Naive thymus-derived CD4-positive, alpha-beta T cell (primary cell): ENCODE results near the gene SRCAP. TPM values are rescaled to one million over a fixed set of nuclear protein-coding genes. Genes with fewer than 3 reads are reported as not detected.

Source experiments
- ATAC-seq: fragments of 150-1000 bp; cut with Tn5 transposase; 2 replicates; pipeline ENCODE4 v1.10.0; 2021; ENCODE audit warnings: mild to moderate bottlenecking, moderate library complexity
- CTCF ChIA-PET: fragments of 350-600 bp; sonication (Branson Sonifier 250); formaldehyde crosslinking; loops from one replicate; lab custom pipeline; 2021; ENCODE audit warnings: antibody characterized with exemption; lab: Charles Lee
- POLR2A ChIA-PET: fragments of 350-600 bp; sonication (Branson Sonifier 250); formaldehyde crosslinking; loops from one replicate; lab custom pipeline; 2021; ENCODE audit warnings: antibody characterized with exemption, inconsistent platforms; lab: Charles Lee
- DNase-seq, 9 donors: peaks; one replicate each; pipeline versions ENCODE4 v3.0.0 to v3.0.0-alpha.2; 2020 to 2022; ENCODE audit warnings: mixed read lengths in 1 of 9
- H3K27ac ChIP-seq: one replicate; pipeline ENCODE4 v1.7.0; 2013; ENCODE audit warnings: mild to moderate bottlenecking, low read depth, low read length, moderate library complexity
- H3K27me3 ChIP-seq, 2 donors: one replicate each; pipeline ENCODE4 v1.7.0; 2013; ENCODE audit warnings: low read length in 2 of 2, mild to moderate bottlenecking in 2 of 2, moderate library complexity in 2 of 2; ENCODE audit not compliant: control insufficient read depth in 2 of 2, insufficient read depth in 2 of 2
- H3K36me3 ChIP-seq, 3 experiments: 1 replicate in 2 of 3; 2 replicates in 1 of 3; pipeline ENCODE4 v1.7.0; 2013; ENCODE audit warnings: low read length in 3 of 3, mild to moderate bottlenecking in 3 of 3, moderate library complexity in 1 of 3; ENCODE audit not compliant: insufficient read depth in 3 of 3, control insufficient read depth in 2 of 3
- H3K4me1 ChIP-seq, 2 donors: one replicate each; pipeline ENCODE4 v1.7.0; 2013; ENCODE audit warnings: low read length in 2 of 2, mild to moderate bottlenecking in 2 of 2, moderate library complexity in 1 of 2; ENCODE audit not compliant: control insufficient read depth in 2 of 2, insufficient read depth in 2 of 2
- H3K4me3 ChIP-seq: 2 replicates; pipeline ENCODE4 v1.7.0; 2013; ENCODE audit warnings: mild to moderate bottlenecking, low read length
- H3K9me3 ChIP-seq, 3 experiments: 1 replicate in 2 of 3; 2 replicates in 1 of 3; pipeline ENCODE4 v1.7.0; 2013; ENCODE audit warnings: low read length in 3 of 3; ENCODE audit not compliant: control insufficient read depth in 2 of 3
- H3K27ac Mint-ChIP-seq, 9 donors: one replicate each; pipeline ENCODE4 v1.8.0; 2020 to 2022; ENCODE audit warnings: mixed read lengths in 9 of 9, mild to moderate bottlenecking in 8 of 9, moderate library complexity in 5 of 9, inconsistent platforms in 2 of 9
- H3K27me3 Mint-ChIP-seq, 5 donors: one replicate each; pipeline ENCODE4 v1.8.0; 2021 to 2022; ENCODE audit warnings: mixed read lengths in 5 of 5, mild to moderate bottlenecking in 1 of 5
- H3K36me3 Mint-ChIP-seq, 5 donors: one replicate each; pipeline ENCODE4 v1.8.0; 2020 to 2022; ENCODE audit warnings: mixed read lengths in 5 of 5, mild to moderate bottlenecking in 3 of 5, inconsistent platforms in 1 of 5
- H3K4me1 Mint-ChIP-seq, 7 donors: one replicate each; pipeline ENCODE4 v1.8.0; 2020 to 2022; ENCODE audit warnings: mixed read lengths in 7 of 7, mild to moderate bottlenecking in 3 of 7, inconsistent platforms in 1 of 7
- H3K4me3 Mint-ChIP-seq, 10 donors: one replicate each; pipeline ENCODE4 v1.8.0; 2020 to 2022; ENCODE audit warnings: mild to moderate bottlenecking in 10 of 10, mixed read lengths in 10 of 10, moderate library complexity in 6 of 10, inconsistent platforms in 2 of 10
- H3K9me3 Mint-ChIP-seq, 11 donors: one replicate each; pipeline ENCODE4 v1.8.0; 2020 to 2022; ENCODE audit warnings: mixed read lengths in 11 of 11, mild to moderate bottlenecking in 4 of 11, inconsistent platforms in 1 of 11, moderate library complexity in 1 of 11
- intact Hi-C, 2 donors: fragments of 100-400 bp; cut with micrococcal nuclease; formaldehyde crosslinking; loops; one replicate each; pipeline ENCODE4 v1.15.1; 2023
- polyA plus RNA-seq, 2 donors: library from polyadenylated mRNA; unstranded; fragments of 300-500 nt; fragmentation: Illumina TruSeq; gene quantifications; one replicate each; pipeline ENCODE4 v1.2.3, GENCODE V29; 2021
- total RNA-seq, 6 experiments: library from RNA in 5 of 6; stranded (reverse) in 5 of 6; gene quantifications; 1 replicate in 5 of 6; 2 replicates in 1 of 6; pipeline ENCODE4 v1.2.3 and lab custom pipeline; 2021 to 2026

The SRCAP gene
- total and polyA plus RNA-seq, 7 experiments from 2014 or later: 11.8 to 111 (median 86.7) TPM

DNA sequence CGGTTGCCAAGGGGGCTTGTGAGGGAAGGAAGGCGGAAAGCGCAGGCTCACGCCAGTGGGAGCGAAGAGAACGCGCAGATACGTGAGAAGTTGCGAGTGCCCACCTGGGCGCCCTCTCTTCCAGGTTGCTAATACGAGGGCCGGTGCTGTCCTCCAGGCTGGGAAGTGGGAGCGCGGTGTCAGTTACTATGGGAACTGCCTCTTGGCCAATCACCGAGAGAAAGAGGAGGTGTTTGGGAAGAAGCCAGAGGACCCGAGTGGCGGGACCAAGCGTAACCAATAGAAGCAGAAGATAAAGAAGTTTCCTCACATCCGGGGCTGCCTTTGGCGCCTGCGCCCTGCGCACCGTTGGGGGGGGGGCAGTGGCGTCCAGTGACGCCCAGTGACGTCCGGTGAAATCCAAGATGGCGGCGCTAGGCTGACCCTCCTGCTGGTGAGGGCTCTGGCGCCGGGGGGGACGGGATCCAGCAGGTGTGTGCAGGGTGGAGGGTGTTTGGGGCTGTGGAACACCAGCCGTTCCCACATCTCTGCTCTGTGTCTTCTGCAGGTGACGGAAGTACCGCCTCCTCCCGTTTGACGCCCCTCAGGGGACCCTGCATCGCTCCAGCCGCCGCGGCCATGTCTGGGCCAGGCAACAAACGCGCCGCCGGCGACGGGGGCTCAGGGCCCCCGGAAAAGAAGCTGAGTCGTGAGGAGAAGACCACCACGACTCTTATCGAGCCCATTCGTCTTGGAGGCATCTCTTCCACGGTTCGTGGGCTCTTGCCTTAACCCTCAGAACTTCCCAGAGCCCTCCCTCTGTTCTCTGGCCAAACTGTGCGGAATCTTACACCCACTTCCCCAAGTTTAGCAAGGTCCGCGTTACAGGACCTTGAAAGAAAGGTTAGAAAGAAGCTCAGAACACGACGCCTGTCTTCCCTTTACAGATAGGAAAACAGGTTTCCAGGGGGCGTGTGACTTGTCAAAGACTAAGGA lies 63.2 kb downstream of the SRCAP start, which contains the start of the genes CFAP119 and RNF40:
Gene CFAP119 (minus strand): TSS at position 135 of the 975 bp plus-strand sequence. CDS start 314 bp downstream, outside the sequence.
Gene RNF40 (plus strand): TSS at position 395 of the 975 bp plus-strand sequence. CDS start 224 bp downstream, at position 619.
- no peaks in the 10 kb centered on the region for H3K27me3 Mint-ChIP-seq
- H3K9me3 ChIP-seq: no peaks in the 10 kb centered on the region
- H3K4me1 Mint-ChIP-seq: peaks cover 21 to 41% (median 32%) of the 10 kb centered on the region in 7 donors
- intact Hi-C loops: loop anchor here (1.0 to 5.0 kb wide), 16 partner anchors 13 to 697 kb away; partner anchors contain the start of genes FBRS (in 2 of the 2), PHKG2 (in 2 of the 2), ARMC5 (in 1 of the 2) and CTF1 (in 1 of the 2)
- H3K4me3 ChIP-seq: peak within 1 kb of the TSS; percentile 99
- H3K27me3 ChIP-seq: no peaks in the 10 kb centered on the region
- peaks cover 22 to 59% (median 26%) of the 10 kb centered on the region in 3 experiments for H3K36me3 ChIP-seq
- peak within 1 kb of the TSS; percentile 88 for H3K27ac ChIP-seq
- POLR2A ChIA-PET: interaction anchor here (0.8 to 3.2 kb wide), 3 partner anchors 13 to 14 kb away, joined by 5 to 9 read pairs (median 5); partner anchors contain the start of gene PHKG2
- ATAC-seq: peak; percentile 96
- no peaks in the 10 kb centered on the region for H3K9me3 Mint-ChIP-seq
- CTCF ChIA-PET: no interaction called here
- peak within 1 kb of the TSS; percentile 96 to 98 (median 97) for H3K4me3 Mint-ChIP-seq
- peak within 1 kb of the TSS; percentile 82 to 96 (median 93) for H3K27ac Mint-ChIP-seq
- DNase-seq: peak; percentile 73 to 97 (median 88)
- H3K4me1 ChIP-seq: peaks cover 17 to 32% of the 10 kb centered on the region in 2 donors
- peaks cover 3 to 23% (median 13%) of the 10 kb centered on the region in 5 donors for H3K36me3 Mint-ChIP-seq

DNA sequence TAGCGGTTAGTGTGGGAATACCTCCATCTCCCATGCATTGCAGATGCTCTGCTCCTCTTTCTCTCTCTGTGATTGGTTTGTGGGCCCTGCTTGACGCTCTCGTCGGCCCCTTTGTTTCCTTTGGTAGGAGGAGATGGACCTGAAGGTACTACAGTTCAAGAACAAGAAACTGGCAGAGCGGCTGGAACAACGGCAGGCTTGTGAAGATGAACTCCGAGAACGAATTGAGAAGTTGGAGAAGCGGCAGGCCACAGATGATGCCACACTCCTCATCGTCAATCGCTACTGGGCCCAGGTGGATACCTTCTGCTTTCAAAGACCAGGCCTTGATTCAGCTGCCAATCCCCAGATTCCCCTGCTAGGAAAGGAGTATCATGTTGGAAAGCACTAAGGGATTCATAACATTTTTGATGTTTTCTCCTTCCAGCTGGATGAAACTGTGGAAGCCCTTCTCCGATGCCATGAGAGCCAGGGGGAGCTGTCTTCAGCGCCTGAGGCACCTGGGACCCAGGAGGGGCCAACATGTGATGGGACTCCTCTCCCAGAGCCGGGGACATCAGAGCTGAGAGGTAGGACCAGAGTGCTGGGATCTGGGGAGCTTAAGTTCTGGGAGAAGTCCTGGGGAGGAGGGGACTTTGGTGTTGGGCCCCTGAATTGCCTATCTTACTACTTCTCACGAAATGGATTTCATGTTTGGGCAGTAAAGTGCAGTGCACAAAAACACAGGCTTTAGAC lies 64.2 kb downstream of the SRCAP start:
- peaks cover 17 to 37% of the 10 kb centered on the region in 2 donors for H3K4me1 ChIP-seq
- Mint-ChIP-seq H3K4me3 (peak overlapping the region; percentile 96 to 98 (median 97)), H3K27me3 (no peaks in the 10 kb centered on the region), H3K4me1 (peaks cover 21 to 43% (median 33%) of the 10 kb centered on the region in 7 donors), H3K9me3 (no peaks in the 10 kb centered on the region), H3K27ac (peak overlapping the region; percentile 82 to 96 (median 93)), H3K36me3 (peaks cover 3 to 29% (median 14%) of the 10 kb centered on the region in 5 donors)
- intact Hi-C loops: loop anchor here (1.0 to 5.0 kb wide), 16 partner anchors 12 to 696 kb away; partner anchors contain the start of genes FBRS (in 2 of the 2), PHKG2 (in 2 of the 2), ARMC5 (in 1 of the 2) and CTF1 (in 1 of the 2)
- DNase-seq: no peak
- no peaks in the 10 kb centered on the region for H3K9me3 ChIP-seq
- peaks cover 24 to 63% (median 30%) of the 10 kb centered on the region in 3 experiments for H3K36me3 ChIP-seq
- H3K4me3 ChIP-seq: peak overlapping the region; percentile 99
- CTCF ChIA-PET: no interaction called here
- peak overlapping the region; percentile 88 for H3K27ac ChIP-seq
- POLR2A ChIA-PET: interaction anchor here (0.7 to 3.2 kb wide), 3 partner anchors 12 to 111 kb away, joined by 5 to 9 read pairs (median 6); partner anchors contain the start of gene PHKG2
- no peaks in the 10 kb centered on the region for H3K27me3 ChIP-seq
- no peak for ATAC-seq

- ChIA-PET CTCF (interaction anchor here (1.2 kb wide), 1 partner anchor 11 kb away, joined by 3 read pairs; no protein-coding TSS in a partner anchor), POLR2A (interaction anchor here (0.6 to 3.2 kb wide), 4 partner anchors 11 to 1916 kb away, joined by 3 to 9 read pairs (median 5); no protein-coding TSS in a partner anchor)
- Histone ChIP-seq H3K9me3 (no peaks in the 10 kb centered on the region), H3K4me1 (peaks cover 17 to 38% of the 10 kb centered on the region in 2 donors), H3K27ac (no peak overlapping the region), H3K27me3 (no peaks in the 10 kb centered on the region), H3K4me3 (no peak overlapping the region), H3K36me3 (peaks cover 29 to 72% (median 40%) of the 10 kb centered on the region in 3 experiments)
- Mint-ChIP-seq H3K36me3 (peaks cover 3 to 35% (median 16%) of the 10 kb centered on the region in 5 donors), H3K9me3 (no peaks in the 10 kb centered on the region), H3K27ac (peak overlapping the region in 3 of 9 donors; percentile 14 to 65 (median 28)), H3K27me3 (no peaks in the 10 kb centered on the region), H3K4me1 (peaks cover 21 to 43% (median 32%) of the 10 kb centered on the region in 7 donors), H3K4me3 (peak overlapping the region in 8 of 10 donors; percentile 39 to 98 (median 80))
- DNase-seq (no peak), ATAC-seq (no peak)
- intact Hi-C loops: loop anchor here (5.0 kb wide), 3 partner anchors 107 to 138 kb away; partner anchors contain the start of genes CTF1 (in 1 of the 2) and FBRS (in 1 of the 2)
Measured at GRCh38 chr16:30764086-30764485, 65.1 kb downstream of the SRCAP start.

GRCh38 chr16:30764816-30765465 lies 66.0 kb downstream of the SRCAP start:
- Histone ChIP-seq H3K27me3 (no peaks in the 10 kb centered on the region), H3K4me3 (no peak overlapping the region), H3K36me3 (peaks cover 29 to 80% (median 46%) of the 10 kb centered on the region in 3 experiments), H3K9me3 (no peaks in the 10 kb centered on the region), H3K4me1 (peaks cover 17 to 38% of the 10 kb centered on the region in 2 donors), H3K27ac (no peak overlapping the region)
- no peak for DNase-seq
- CTCF ChIA-PET: interaction anchor here (0.6 to 1.2 kb wide), 3 partner anchors 11 to 49 kb away, joined by 3 read pairs; no protein-coding TSS in a partner anchor
- H3K27ac Mint-ChIP-seq: peak overlapping the region in 1 of 9 donors; percentile 27
- H3K4me1 Mint-ChIP-seq: peaks cover 21 to 43% (median 28%) of the 10 kb centered on the region in 7 donors
- no peak for ATAC-seq
- POLR2A ChIA-PET: interaction anchor here (1.1 to 3.2 kb wide), 5 partner anchors 10 to 412 kb away, joined by 3 to 9 read pairs (median 3); partner anchors contain the start of gene PHKG2
- H3K27me3 Mint-ChIP-seq: no peaks in the 10 kb centered on the region
- intact Hi-C loops: loop anchor here (5.0 kb wide), 3 partner anchors 108 to 137 kb away; partner anchors contain the start of genes CTF1 (in 1 of the 2) and FBRS (in 1 of the 2)
- no peaks in the 10 kb centered on the region for H3K9me3 Mint-ChIP-seq
- H3K36me3 Mint-ChIP-seq: peaks cover 3 to 37% (median 18%) of the 10 kb centered on the region in 5 donors
- no peak overlapping the region for H3K4me3 Mint-ChIP-seq

DNA sequence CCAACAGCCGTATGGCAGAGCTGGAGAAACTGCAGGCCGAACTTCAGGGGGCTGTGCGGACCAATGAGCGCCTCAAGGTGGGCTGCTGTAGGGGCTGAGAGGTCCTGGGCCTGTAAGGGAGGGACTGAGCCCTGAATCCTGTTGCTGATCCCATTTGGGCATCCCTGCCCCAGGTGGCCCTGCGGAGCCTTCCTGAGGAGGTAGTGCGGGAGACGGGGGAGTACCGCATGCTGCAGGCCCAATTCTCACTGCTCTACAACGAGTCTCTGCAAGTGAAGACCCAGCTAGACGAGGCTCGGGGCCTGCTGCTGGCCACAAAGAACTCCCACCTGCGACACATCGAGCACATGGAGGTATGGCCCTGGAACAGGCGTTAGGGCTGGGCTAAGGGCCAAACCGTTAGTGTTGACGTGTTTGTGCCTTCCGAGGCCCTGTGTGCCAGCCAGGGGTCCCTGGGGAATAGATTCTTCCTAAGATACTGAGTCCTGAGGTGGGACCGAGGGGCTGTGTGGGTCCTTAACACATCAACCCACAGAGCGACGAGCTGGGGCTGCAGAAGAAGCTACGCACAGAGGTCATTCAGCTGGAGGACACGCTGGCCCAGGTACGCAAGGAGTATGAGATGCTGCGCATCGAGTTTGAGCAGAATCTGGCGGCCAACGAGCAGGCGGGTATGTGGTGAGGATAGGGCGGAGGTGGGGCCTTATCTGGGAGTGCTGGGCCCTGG lies 67.4 kb downstream of the SRCAP start:
- H3K4me3 Mint-ChIP-seq: no peak overlapping the region
- intact Hi-C loops: no loop called here
- H3K27me3 ChIP-seq: no peaks in the 10 kb centered on the region
- no peak overlapping the region for H3K27ac Mint-ChIP-seq
- ATAC-seq (no peak), DNase-seq (no peak)
- H3K9me3 ChIP-seq: no peaks in the 10 kb centered on the region
- CTCF ChIA-PET: no interaction called here
- H3K9me3 Mint-ChIP-seq: no peaks in the 10 kb centered on the region
- H3K36me3 Mint-ChIP-seq: peaks cover 3 to 43% (median 18%) of the 10 kb centered on the region in 5 donors
- H3K27ac ChIP-seq: no peak overlapping the region
- POLR2A ChIA-PET: interaction anchor here (0.7 to 1.6 kb wide), 3 partner anchors 19 to 48 kb away, joined by 3 to 4 read pairs (median 3); no protein-coding TSS in a partner anchor
- peaks cover 11 to 32% of the 10 kb centered on the region in 2 donors for H3K4me1 ChIP-seq
- peaks cover 29 to 94% (median 49%) of the 10 kb centered on the region in 3 experiments for H3K36me3 ChIP-seq
- H3K4me1 Mint-ChIP-seq: peaks cover 14 to 34% (median 20%) of the 10 kb centered on the region in 7 donors
- H3K4me3 ChIP-seq: no peak overlapping the region
- H3K27me3 Mint-ChIP-seq: no peaks in the 10 kb centered on the region
